HG03432 (cell line): ENCODE data around the gene PAM.

Experiments
- ATAC-seq: cut with Tn5 transposase; IDR thresholded peaks from one replicate; pipeline ENCODE4 v1.9.1; 2021; ENCODE audit warnings: mild to moderate bottlenecking, moderate library complexity; ENCODE audit not compliant: unreplicated experiment

PAM gene

GRCh38 chr5:102807878-102808502, 52.9 kb downstream of the PAM start:
- no peak for ATAC-seq

- no peak for ATAC-seq
Observed at GRCh38 chr5:102809033-102809432, 53.9 kb downstream of the PAM start.

GRCh38 chr5:102811972-102812371, 56.9 kb downstream of the PAM start:
- ATAC-seq = peak; percentile 56

DNA sequence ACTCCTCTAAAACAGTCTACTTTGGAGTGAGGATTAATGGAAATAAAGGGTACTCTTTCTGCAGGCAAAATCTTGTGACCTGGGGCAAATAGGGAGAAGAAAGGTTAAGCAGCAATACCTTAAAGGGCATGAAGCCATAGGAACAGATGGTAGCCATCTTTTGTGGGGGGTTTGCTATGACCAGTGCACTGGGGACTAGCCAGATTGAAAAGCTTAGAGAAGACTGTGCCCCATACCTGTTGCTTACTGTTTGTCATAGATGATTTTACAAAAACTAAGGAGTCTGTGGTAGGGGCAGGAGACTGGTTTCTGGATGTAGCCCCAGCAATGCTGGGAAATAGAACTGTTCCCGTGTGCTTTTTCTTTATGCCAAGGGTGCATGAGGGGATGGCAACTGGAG, 58.6 kb downstream of the PAM start:
- no peak for ATAC-seq

GRCh38 chr5:102815084-102815483, 60.0 kb downstream of the PAM start:
- ATAC-seq = no peak

DNA sequence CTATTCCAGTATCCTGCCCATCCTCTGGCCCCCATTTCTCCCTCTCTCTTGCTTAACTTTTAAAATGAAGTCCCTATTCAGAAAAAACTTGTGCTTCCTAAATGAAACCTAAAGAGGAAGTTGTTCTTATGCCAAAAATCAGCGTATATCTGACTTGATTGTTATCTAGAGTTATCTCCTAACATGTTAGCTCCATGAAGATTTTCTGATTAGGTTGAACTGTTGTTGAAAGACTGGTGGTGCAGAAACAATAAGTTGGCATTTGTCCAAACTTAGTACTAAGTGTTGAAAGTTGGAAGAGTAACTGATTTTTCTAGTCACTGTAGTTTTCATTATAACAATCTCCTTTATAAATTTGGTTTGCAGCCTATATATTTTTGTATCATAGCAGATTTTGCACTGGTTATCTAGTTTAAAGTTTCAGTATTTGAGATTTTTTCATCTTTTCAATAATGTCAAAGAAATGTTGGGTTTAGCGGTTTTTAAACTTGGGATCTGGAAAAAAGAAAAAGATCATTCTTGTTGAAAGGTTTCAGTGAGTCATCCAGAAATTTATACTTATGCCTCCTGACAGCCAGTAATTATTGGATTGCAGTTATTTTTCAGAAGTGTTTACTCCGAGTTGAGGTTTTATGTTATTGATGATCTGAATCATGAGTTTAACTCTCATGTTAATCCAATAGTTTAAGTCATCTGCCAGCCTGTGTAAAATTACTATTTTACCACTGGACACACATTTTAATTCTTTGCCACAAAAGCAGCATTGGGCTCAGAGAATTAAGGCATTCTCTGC, 60.6 kb downstream of the PAM start:
- no peak for ATAC-seq

DNA sequence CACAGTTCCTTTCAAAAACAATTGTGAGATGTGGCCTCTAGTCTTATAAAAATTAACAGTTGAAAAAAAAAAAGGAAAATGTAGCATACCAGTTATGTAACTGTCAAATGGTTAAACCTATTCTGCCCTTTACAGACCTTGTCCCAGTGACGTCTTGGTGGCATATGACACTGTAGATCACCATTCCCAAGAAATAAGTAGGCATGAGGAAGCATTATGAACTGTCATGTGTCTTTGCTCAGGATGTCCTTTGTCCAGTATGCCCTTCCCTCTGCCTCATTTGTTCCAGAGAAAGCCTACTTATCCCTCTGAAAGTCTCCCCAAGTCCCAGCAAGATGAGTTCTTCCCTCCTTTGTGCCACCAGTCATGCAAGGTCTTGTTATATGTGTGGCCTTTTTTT, 63.2 kb downstream of the PAM start:
- ATAC-seq = no peak

- ATAC-seq = peak; percentile 42
Observed at GRCh38 chr5:102818934-102819333, 63.8 kb downstream of the PAM start.

DNA sequence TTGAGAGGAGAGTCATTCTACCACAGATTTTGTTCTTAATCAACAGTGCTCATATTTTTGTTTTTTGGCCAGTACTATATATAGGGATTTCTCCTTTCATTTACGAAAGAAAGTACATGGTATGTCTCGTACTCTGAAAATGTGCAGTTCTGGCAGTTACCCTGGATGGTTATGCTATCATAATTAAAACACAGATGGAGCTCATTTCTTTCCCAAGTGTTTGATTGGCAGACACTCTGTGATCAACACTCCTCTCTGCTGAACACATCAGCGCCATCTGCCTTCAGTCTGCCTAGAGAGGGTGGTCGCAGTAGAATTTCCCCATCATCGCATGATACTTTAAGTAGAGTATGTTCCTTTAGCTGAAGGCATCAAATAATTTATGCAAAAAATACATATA, 64.5 kb downstream of the PAM start:
- no peak for ATAC-seq

GRCh38 chr5:102823441-102823874, 68.4 kb downstream of the PAM start:
- no peak for ATAC-seq

DNA sequence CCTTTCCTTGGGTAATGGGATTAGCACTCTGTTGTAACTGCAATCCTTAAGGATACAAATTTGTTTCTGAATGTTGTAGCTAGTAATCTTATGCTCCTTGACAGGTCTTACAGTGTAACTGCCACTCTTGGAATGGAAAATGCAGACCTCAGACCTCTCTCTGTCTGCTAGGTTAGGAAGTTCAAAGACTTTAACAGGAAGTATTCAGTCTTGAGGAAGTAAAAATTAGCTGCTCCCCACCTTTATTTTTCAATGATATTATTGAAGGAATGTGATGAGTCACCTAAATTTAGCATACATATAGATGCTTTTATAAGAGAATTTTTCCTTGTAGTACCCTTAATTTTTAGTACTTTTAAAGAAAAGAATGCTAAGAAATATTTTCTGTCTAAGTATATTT, 71.5 kb downstream of the PAM start:
- no peak for ATAC-seq

DNA sequence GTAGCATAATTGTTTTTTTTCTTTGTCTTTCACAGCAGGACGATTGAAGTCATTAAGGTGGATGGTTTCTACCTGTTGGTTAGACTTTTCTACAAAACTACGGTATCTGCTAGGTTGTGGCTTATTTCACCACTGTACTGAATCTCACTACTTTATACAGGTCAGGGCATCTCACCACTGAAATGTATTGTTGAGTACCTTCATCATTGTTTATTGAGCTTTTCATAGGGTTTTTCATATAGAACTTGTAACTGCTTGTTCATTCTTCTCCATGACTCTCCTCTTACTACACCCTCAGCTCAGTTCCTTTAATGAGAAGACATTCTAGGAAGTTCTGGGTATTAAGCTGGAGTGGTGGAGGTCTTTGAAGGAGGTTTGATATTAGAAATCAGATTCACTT, 75.1 kb downstream of the PAM start:
- no peak for ATAC-seq

- ATAC-seq = peak; percentile 62
Observed at GRCh38 chr5:102832445-102832844, 77.3 kb downstream of the PAM start.

- ATAC-seq = no peak
Observed at GRCh38 chr5:102833146-102833545, 78.0 kb downstream of the PAM start.

DNA sequence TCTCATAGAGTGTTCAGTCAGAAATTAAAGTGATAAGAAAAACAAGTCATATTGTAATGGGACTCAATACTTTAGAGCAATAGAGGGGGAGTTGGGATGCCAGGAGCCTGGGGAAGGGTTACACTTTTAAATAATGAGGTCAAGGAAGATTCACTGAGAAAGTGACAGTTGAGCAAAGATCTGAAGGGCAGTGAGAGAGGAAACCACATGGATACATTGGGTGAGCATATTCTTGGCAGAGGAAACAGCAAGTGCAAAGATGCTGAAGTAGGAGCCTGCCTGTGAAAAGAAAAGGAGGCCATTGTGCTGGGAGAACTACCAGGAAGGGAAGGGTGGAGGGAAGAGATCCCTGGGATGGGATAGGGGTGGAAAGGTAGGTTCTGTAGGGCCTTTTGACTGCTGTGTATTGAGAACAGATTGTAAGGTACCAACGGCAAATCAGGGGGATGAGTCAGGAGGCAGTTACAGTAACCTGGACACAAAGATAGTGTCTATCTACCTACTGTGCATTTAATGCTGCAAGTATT, 79.4 kb downstream of the PAM start:
- ATAC-seq = no peak

DNA sequence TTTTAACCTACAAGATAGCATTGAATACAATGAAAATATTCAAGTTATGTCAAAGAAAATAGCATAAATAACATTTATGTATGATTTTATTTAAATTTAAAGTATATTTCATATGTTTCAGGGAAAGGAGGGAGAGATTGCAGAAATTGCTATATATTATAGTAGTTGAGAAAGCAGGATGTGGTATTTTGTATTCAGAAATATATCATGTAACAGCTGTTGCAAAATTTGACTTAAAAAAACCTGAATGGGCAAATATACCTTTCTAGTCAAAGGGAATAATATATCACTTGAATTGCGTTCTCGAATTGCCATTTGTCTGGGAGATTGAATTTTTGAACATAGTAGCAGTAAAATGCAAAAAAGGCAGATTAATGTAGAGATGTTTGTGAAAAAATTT, 80.6 kb downstream of the PAM start:
- ATAC-seq = no peak

DNA sequence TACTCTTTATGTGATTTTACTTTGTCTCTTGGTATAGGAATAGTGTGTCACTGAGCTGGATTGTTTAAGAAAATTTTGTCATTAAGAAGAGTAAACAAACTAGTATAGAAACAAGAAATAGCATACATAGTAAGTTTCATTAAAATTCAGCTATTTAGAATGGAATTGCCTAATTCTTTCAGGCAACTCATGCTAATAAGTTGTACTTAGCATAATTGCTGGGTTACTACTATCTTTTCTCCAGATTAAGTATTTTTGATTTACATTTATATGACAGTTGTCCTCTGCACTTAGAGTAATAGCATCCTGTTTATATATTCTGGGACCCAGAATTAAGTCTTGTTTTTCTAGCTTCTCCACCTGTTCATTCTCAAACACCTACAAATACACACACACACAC, 85.9 kb downstream of the PAM start:
- no peak for ATAC-seq

DNA sequence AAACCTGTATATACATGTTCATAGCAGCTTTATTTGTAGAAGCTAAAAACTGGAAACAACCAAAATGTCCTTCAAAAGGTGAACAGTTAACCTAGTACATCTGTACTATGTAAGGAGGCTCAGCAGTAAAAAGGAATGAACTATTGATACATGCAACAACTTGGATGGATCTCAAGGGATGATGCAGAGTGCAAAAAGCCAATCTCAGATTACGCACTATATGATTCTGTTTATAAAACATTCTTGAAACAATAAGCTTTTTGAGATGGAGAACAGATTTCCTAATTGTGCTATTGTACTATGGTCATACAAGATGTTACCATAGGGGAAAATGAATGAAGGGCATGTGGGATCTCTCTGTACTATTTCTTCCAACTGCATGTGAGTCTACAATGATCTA, 88.9 kb downstream of the PAM start:
- ATAC-seq = no peak

- no peak for ATAC-seq
Observed at GRCh38 chr5:102845041-102845440, 89.9 kb downstream of the PAM start.

DNA sequence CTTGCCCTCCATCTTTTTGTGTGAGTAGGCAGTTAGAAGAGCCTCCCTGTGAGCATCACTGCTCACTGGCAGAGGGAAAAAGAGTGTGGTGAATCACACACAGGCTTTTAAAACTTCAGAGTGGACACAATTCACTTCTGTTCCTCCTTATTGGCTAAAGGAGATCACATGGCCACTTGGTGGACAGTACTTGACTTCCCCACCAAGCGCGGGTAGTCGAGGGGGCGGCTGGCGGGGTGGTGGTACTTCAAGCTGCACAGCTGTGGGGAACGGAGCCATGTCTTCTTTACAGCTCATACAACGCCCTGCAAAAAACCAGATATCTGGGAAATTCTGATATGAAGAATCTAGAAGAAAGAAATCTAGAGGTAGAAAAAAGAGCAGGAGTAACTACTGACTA, 95.4 kb downstream of the PAM start:
- ATAC-seq = no peak

DNA sequence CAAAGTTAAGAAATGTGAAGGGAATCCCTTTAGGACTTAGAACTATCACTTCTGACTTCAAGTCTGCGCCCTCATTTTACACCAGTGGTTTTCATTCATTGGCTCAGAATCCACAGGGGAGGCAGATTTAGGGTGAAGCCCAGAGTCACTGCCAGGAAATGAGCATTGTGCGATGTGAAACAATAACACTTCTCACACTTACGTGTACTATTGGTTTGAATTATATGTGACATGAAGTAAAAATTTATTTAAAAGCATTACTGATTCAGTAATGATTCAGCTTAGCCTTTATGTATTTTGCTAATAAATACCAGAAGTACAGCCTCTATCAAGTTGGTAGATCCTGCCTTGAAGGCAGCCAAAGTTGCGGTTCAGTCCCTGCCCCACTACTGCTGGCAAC, 98.6 kb downstream of the PAM start:
- no peak for ATAC-seq

- ATAC-seq = peak; percentile 46
Observed at GRCh38 chr5:102855681-102856388, 100.7 kb downstream of the PAM start.
